Tibial artery (tissue), 4 donors: ENCODE data around the gene ARID3B.
"Not testable (repeated sequence)": the region's sequence is repeated elsewhere in the genome, so short reads cannot be mapped to it uniquely, and the experiment has no call there.

Experiments
- DNase-seq, 2 donors: peaks; one replicate each; pipeline ENCODE4 v3.0.0-alpha.2; 2019
- H3K27ac ChIP-seq, 2 donors: fragments of 200-600 bp; sonication (generic) in 1 of 2; 1 replicate in 1 of 2; 2 replicates in 1 of 2; pipeline ENCODE4 v1.5.1; 2018 to 2019; ENCODE audit warnings: mild to moderate bottlenecking in 1 of 2
- H3K27me3 ChIP-seq, 2 donors: fragments of 200-600 bp; sonication (generic) in 1 of 2; one replicate each; pipeline versions ENCODE4 v1.5.1 to v1.6.0; 2016 to 2019
- H3K36me3 ChIP-seq, 3 donors: fragments of 200-600 bp; sonication (generic) in 2 of 3; one replicate each; pipeline ENCODE4 v1.5.1; 2016 to 2019; ENCODE audit warnings: mild to moderate bottlenecking in 2 of 3
- H3K4me1 ChIP-seq, 4 donors: fragments of 200-600 bp; sonication (generic) in 2 of 4; 1 replicate in 3 of 4; 2 replicates in 1 of 4; pipeline ENCODE4 v1.5.1; 2016 to 2019
- H3K4me3 ChIP-seq, 2 donors: fragments of 200-600 bp; sonication (generic) in 1 of 2; 1 replicate in 1 of 2; 2 replicates in 1 of 2; pipeline ENCODE4 v1.5.1; 2018 to 2019; ENCODE audit warnings: mild to moderate bottlenecking in 2 of 2
- H3K9me3 ChIP-seq, 3 donors: fragments of 200-600 bp; sonication (generic) in 1 of 3; one replicate each; pipeline ENCODE4 v1.5.1; 2016 to 2019
- CTCF ChIP-seq, 2 experiments: fragments of 200-600 bp in 1 of 2; fragments of 450-650 bp in 1 of 2; IDR thresholded peaks; one replicate each; pipeline ENCODE4 v1.5.1; 2017 to 2019; ENCODE audit warnings: antibody characterized with exemption in 2 of 2, mild to moderate bottlenecking in 1 of 2, moderate library complexity in 1 of 2
- intact Hi-C: fragments of 100-400 bp; cut with DNase I; formaldehyde crosslinking; loops from one replicate; pipeline ENCODE4 v1.15.0; 2023; ENCODE audit warnings: low total_unique reads

The ARID3B gene

GRCh38 chr15:74511583-74511982 lies 29.4 kb upstream of the ARID3B start:
- H3K9me3 ChIP-seq, result no peaks in the 10 kb centered on the region
- intact Hi-C loops, result no loop called here
- H3K27me3 ChIP-seq, result no peaks in the 10 kb centered on the region
- TF ChIP-seq CTCF (IDR thresholded peaks at IDR 0.05), result no peak
- no peaks in the 10 kb centered on the region for H3K4me1 ChIP-seq
- no peaks in the 10 kb centered on the region for H3K36me3 ChIP-seq
- DNase-seq, result no peak
- H3K4me3 ChIP-seq, result no peak overlapping the region
- no peak overlapping the region for H3K27ac ChIP-seq

GRCh38 chr15:74514059-74514458 lies 27.0 kb upstream of the ARID3B start:
- H3K9me3 ChIP-seq, intact Hi-C loops, H3K4me3 ChIP-seq, H3K27me3 ChIP-seq, DNase-seq, H3K36me3 ChIP-seq, H3K27ac ChIP-seq, H3K4me1 ChIP-seq: not testable (repeated sequence)

- no peaks in the 10 kb centered on the region for H3K4me1 ChIP-seq
- no peak overlapping the region for H3K4me3 ChIP-seq
- H3K36me3 ChIP-seq, result no peaks in the 10 kb centered on the region
- no peak overlapping the region for H3K27ac ChIP-seq
- H3K9me3 ChIP-seq, result no peaks in the 10 kb centered on the region
- no peak for DNase-seq
- no peaks in the 10 kb centered on the region for H3K27me3 ChIP-seq
- TF ChIP-seq CTCF (IDR thresholded peaks at IDR 0.05), result no peak
- intact Hi-C loops, result no loop called here
Observed at GRCh38 chr15:74517096-74517495, 23.9 kb upstream of the ARID3B start.

GRCh38 chr15:74519311-74519710 lies 21.7 kb upstream of the ARID3B start:
- H3K4me3 ChIP-seq, result no peak overlapping the region
- no peak for TF ChIP-seq CTCF (IDR thresholded peaks at IDR 0.05)
- H3K36me3 ChIP-seq, result no peaks in the 10 kb centered on the region
- intact Hi-C loops, result no loop called here
- no peak for DNase-seq
- H3K4me1 ChIP-seq, result no peaks in the 10 kb centered on the region
- no peaks in the 10 kb centered on the region for H3K27me3 ChIP-seq
- H3K9me3 ChIP-seq, result no peaks in the 10 kb centered on the region
- no peak overlapping the region for H3K27ac ChIP-seq

GRCh38 chr15:74520407-74520806 lies 20.6 kb upstream of the ARID3B start:
- intact Hi-C loops, result no loop called here
- H3K4me3 ChIP-seq, result no peak overlapping the region
- no peak overlapping the region for H3K27ac ChIP-seq
- no peak for TF ChIP-seq CTCF (IDR thresholded peaks at IDR 0.05)
- no peaks in the 10 kb centered on the region for H3K27me3 ChIP-seq
- no peaks in the 10 kb centered on the region for H3K4me1 ChIP-seq
- H3K9me3 ChIP-seq, result no peaks in the 10 kb centered on the region
- DNase-seq, result no peak
- H3K36me3 ChIP-seq, result no peaks in the 10 kb centered on the region

GRCh38 chr15:74523982-74524381 lies 17.0 kb upstream of the ARID3B start:
- no peak for TF ChIP-seq CTCF (IDR thresholded peaks at IDR 0.05)
- Histone ChIP-seq H3K4me3 (no peak overlapping the region), H3K27ac (no peak overlapping the region), H3K9me3 (no peaks in the 10 kb centered on the region), H3K27me3 (no peaks in the 10 kb centered on the region), H3K36me3 (no peaks in the 10 kb centered on the region), H3K4me1 (no peaks in the 10 kb centered on the region)
- intact Hi-C loops, result no loop called here
- DNase-seq, result no peak
